DND-41 (cell line): ENCODE measurements around the gene TRERF1.

Experiments
- CTCF ChIP-seq: IDR thresholded peaks from 2 replicates; pipeline ENCODE4 v1.5.1; 2012; ENCODE audit warnings: borderline replicate concordance, low read length, moderate library complexity, mild to moderate bottlenecking; ENCODE audit not compliant: poor library complexity, severe bottlenecking; ENCODE audit errors: extremely low read depth
- EZH2 ChIP-seq: IDR thresholded peaks from 3 replicates; pipeline ENCODE4 v1.6.1; 2012; ENCODE audit warnings: borderline replicate concordance, low read depth, mild to moderate bottlenecking, moderate library complexity, low read length, inconsistent platforms; ENCODE audit not compliant: severe bottlenecking

GRCh38 chr6:42401613-42401951 is 50.1 kb downstream of the TRERF1 start:
- TF ChIP-seq CTCF (no peak), EZH2 (no peak)
